ENCODE results near the gene SSPN.

SSPN gene

DNA sequence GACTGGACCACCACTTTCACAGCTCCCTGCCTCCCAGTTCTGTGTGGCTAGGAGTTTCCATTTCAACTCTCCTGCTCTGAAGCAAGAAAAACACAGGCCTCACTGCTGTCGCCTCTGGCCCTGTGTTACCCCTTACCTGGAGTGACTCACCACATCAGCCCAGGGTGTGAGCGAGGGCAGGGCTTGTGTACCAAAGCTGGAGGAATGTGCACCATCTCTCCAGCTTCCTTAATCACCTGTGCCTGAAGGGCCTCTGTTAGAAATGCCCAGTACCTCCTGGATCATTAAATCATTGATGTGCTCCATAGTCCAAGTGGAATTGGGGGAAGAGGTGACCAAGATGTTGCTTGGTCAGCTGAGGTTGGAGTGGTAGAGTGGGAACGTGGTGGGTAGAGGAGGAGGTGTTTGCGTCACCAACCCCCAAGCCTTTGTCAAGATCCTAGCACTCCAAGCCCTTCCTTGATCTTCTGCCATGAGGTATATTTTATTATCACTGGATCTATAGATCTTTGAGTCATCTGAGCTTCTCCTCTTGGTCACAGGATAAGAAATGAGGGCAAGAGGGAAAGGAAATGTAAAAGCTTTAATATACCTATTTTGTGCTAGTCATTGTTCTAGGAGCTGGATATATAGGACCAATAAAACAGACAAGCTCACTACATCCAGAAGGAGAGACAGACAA is 51.3 kb downstream of the SSPN start:
- TF ChIP-seq CTCF (conservative IDR thresholded peaks at IDR 0.05; ENCODE audit: low read length): no peak
- H3K4me3 ChIP-seq (ENCODE audit: low read length): no peak overlapping the region

DNA sequence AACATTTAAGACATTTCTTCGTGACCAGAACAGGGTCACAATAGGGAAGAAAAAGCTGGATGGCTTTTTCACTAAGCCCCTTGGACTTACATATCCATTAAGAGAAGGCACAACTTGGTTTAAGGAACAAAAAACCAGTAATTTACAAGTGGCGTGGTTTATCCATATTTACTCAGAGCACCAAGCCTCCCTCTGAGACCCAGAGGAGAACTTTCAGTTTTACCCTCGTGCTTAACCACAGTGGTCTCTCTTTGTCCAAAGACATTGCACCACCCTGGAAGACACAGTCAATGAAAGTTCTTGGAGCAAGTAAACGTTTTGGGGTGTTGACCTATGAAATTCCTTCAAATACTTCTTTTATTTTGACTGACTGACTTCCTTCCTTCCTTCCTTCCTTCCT is 52.5 kb downstream of the SSPN start:
- no peak for DNase-seq (ENCODE audit: low read depth)
- no peak overlapping the region for H3K4me3 ChIP-seq (ENCODE audit: low read length)
- TF ChIP-seq CTCF (conservative IDR thresholded peaks at IDR 0.05; ENCODE audit: low read length): no peak

More for the DNA sequence above, 51.3 kb downstream of the SSPN start:
- no peak for DNase-seq (ENCODE audit: low read depth)

- DNase-seq (ENCODE audit: low read depth): no peak
- TF ChIP-seq CTCF (conservative IDR thresholded peaks at IDR 0.05; ENCODE audit: low read length): no peak
- no peak overlapping the region for H3K4me3 ChIP-seq (ENCODE audit: low read length)
Measured at GRCh38 chr12:26250801-26251200, 55.4 kb downstream of the SSPN start.

DNA sequence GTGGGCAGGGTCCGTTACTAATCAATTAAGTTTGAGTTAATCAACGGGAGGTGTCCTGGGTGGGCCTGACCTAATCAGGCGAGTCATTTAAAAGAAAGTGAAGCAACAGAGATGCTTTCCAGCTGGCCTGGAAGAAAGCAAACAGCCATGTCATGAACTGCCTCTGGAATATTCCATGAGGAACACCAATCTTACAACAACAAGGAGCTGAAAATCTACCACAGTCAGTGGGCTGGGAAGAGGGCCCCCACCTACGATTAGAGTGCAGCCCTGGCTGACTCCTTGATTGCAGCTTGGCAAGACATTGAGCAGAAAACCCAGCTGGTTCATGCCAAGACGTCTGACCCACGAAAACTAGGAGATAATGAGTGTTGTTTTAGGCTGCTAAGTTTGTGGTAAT is 56.2 kb downstream of the SSPN start:
- H3K4me3 ChIP-seq (ENCODE audit: low read length): no peak overlapping the region
- DNase-seq (ENCODE audit: low read depth): no peak
- TF ChIP-seq CTCF (conservative IDR thresholded peaks at IDR 0.05; ENCODE audit: low read length): no peak

DNA sequence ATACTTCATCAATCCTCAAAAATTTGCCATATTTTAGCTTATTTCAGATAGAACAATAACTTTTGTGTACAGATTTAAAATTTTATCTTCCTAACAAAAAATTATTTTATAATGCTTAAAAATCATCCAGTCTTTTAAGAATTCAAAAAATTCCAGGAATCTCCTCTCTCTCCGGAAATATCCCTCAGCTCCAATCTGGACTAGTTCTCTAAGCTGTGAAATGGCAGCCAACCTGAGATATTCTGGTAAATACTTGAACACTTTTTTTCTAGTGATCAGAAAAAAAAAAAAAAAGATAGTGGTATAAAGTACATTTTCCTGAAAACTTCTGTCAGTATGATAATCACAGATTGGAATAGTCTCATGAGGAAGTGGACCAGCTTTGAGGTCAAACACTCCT is 57.6 kb downstream of the SSPN start:
- no peak for DNase-seq (ENCODE audit: low read depth)
- H3K4me3 ChIP-seq (ENCODE audit: low read length): no peak overlapping the region
- no peak for TF ChIP-seq CTCF (conservative IDR thresholded peaks at IDR 0.05; ENCODE audit: low read length)

- DNase-seq (ENCODE audit: low read depth): no peak
- TF ChIP-seq CTCF (conservative IDR thresholded peaks at IDR 0.05; ENCODE audit: low read length): no peak
- H3K4me3 ChIP-seq (ENCODE audit: low read length): no peak overlapping the region
Measured at GRCh38 chr12:26255893-26256645, 60.7 kb downstream of the SSPN start.
